ENCODE results near the gene LRCH1. TPM values are rescaled to one million over a fixed set of nuclear protein-coding genes. Genes with fewer than 3 reads are reported as not detected.
"Not testable (repeated sequence)": the region's sequence is repeated elsewhere in the genome, so short reads cannot be mapped to it uniquely, and the experiment has no call there.

The LRCH1 gene
- total RNA-seq, 4 donors from 2014 or later: 42.7 to 66.0 (median 53.1) TPM

- H3K9me3 ChIP-seq: no peaks in the 10 kb centered on the region
- 77% methylated on average over 5 of the region's 5 CpGs for WGBS
Measured at GRCh38 chr13:46753137-46753536, 200.2 kb downstream of the LRCH1 start.

GRCh38 chr13:46753917-46754316, 200.9 kb downstream of the LRCH1 start:
- H3K4me1 ChIP-seq: peaks cover 5 to 13% (median 9%) of the 10 kb centered on the region in 4 donors
- 86% methylated on average over 6 of the region's 6 CpGs for WGBS
- no peak overlapping the region for H3K4me3 ChIP-seq
- DNase-seq (ENCODE audit: extremely low spot score): no peak
- intact Hi-C loops (cut with DNase I): no loop called here
- no peak overlapping the region for H3K27ac ChIP-seq (replicated peaks in 1 of 4)
- H3K27me3 ChIP-seq: no peaks in the 10 kb centered on the region
- no peak for TF ChIP-seq POLR2A (IDR thresholded peaks at IDR 0.05; ENCODE audit: low read depth)
- no peak for TF ChIP-seq EP300 (IDR thresholded peaks at IDR 0.05)
- no peak for TF ChIP-seq POLR2AphosphoS5 (IDR thresholded peaks at IDR 0.05)
- TF ChIP-seq, protein P1, sequence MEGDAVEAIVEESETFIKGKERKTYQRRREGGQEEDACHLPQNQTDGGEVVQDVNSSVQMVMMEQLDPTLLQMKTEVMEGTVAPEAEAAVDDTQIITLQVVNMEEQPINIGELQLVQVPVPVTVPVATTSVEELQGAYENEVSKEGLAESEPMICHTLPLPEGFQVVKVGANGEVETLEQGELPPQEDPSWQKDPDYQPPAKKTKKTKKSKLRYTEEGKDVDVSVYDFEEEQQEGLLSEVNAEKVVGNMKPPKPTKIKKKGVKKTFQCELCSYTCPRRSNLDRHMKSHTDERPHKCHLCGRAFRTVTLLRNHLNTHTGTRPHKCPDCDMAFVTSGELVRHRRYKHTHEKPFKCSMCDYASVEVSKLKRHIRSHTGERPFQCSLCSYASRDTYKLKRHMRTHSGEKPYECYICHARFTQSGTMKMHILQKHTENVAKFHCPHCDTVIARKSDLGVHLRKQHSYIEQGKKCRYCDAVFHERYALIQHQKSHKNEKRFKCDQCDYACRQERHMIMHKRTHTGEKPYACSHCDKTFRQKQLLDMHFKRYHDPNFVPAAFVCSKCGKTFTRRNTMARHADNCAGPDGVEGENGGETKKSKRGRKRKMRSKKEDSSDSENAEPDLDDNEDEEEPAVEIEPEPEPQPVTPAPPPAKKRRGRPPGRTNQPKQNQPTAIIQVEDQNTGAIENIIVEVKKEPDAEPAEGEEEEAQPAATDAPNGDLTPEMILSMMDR (IDR thresholded peaks at IDR 0.05): no peak
- H3K9me3 ChIP-seq: no peaks in the 10 kb centered on the region
- H3K36me3 ChIP-seq: peaks cover 8 to 42% (median 32%) of the 10 kb centered on the region in 4 donors

More at GRCh38 chr13:46753137-46753536, 200.2 kb downstream of the LRCH1 start:
- TF ChIP-seq EP300 (IDR thresholded peaks at IDR 0.05) (no peak), POLR2A (IDR thresholded peaks at IDR 0.05; ENCODE audit: low read depth) (no peak), POLR2AphosphoS5 (IDR thresholded peaks at IDR 0.05) (no peak)
- TF ChIP-seq, protein P1 (IDR thresholded peaks at IDR 0.05): no peak
- peaks cover 5 to 13% (median 9%) of the 10 kb centered on the region in 4 donors for H3K4me1 ChIP-seq
- intact Hi-C loops (cut with DNase I): no loop called here
- DNase-seq (ENCODE audit: extremely low spot score): no peak
- H3K27me3 ChIP-seq: no peaks in the 10 kb centered on the region
- H3K4me3 ChIP-seq: no peak overlapping the region
- peaks cover 8 to 49% (median 39%) of the 10 kb centered on the region in 4 donors for H3K36me3 ChIP-seq
- no peak overlapping the region for H3K27ac ChIP-seq (replicated peaks in 1 of 4)

GRCh38 chr13:46754812-46755211, 201.8 kb downstream of the LRCH1 start:
- Histone ChIP-seq H3K9me3 (no peaks in the 10 kb centered on the region), H3K4me1 (peaks cover 5 to 13% (median 9%) of the 10 kb centered on the region in 4 donors), H3K27ac (replicated peaks in 1 of 4) (no peak overlapping the region), H3K4me3 (no peak overlapping the region), H3K27me3 (no peaks in the 10 kb centered on the region), H3K36me3 (peaks cover 8 to 37% (median 24%) of the 10 kb centered on the region in 4 donors)
- TF ChIP-seq EP300 (IDR thresholded peaks at IDR 0.05) (no peak), POLR2A (IDR thresholded peaks at IDR 0.05; ENCODE audit: low read depth) (no peak), POLR2AphosphoS5 (IDR thresholded peaks at IDR 0.05) (no peak)
- TF ChIP-seq, protein P1 (IDR thresholded peaks at IDR 0.05): no peak
- intact Hi-C loops (cut with DNase I): no loop called here
- no peak for DNase-seq (ENCODE audit: extremely low spot score)

- H3K27ac ChIP-seq (replicated peaks in 1 of 4); H3K4me3 ChIP-seq; H3K9me3 ChIP-seq; intact Hi-C loops (cut with DNase I); H3K27me3 ChIP-seq; DNase-seq (ENCODE audit: extremely low spot score): not testable (repeated sequence)
- H3K36me3 ChIP-seq: peaks cover 4 to 32% (median 18%) of the 10 kb centered on the region in 4 donors
- H3K4me1 ChIP-seq: peaks cover 5 to 13% (median 9%) of the 10 kb centered on the region in 4 donors
- WGBS: 88% methylated on average over 3 of the region's 5 CpGs
Measured at GRCh38 chr13:46755508-46755907, 202.5 kb downstream of the LRCH1 start.

GRCh38 chr13:46756977-46757376, 204.0 kb downstream of the LRCH1 start:
- H3K27me3 ChIP-seq: no peaks in the 10 kb centered on the region
- 27% methylated on average over 4 of the region's 4 CpGs for WGBS
- no peak overlapping the region for H3K4me3 ChIP-seq
- intact Hi-C loops (cut with DNase I): no loop called here
- peaks cover 0 to 18% (median 4%) of the 10 kb centered on the region in 4 donors for H3K36me3 ChIP-seq
- H3K4me1 ChIP-seq: peaks cover 5 to 9% (median 9%) of the 10 kb centered on the region in 4 donors
- no peak overlapping the region for H3K27ac ChIP-seq (replicated peaks in 1 of 4)
- DNase-seq (ENCODE audit: extremely low spot score): no peak
- H3K9me3 ChIP-seq: no peaks in the 10 kb centered on the region
- no peak for TF ChIP-seq EP300 (IDR thresholded peaks at IDR 0.05)
- TF ChIP-seq POLR2A (IDR thresholded peaks at IDR 0.05; ENCODE audit: low read depth): no peak
- TF ChIP-seq POLR2AphosphoS5 (IDR thresholded peaks at IDR 0.05): no peak
- TF ChIP-seq, protein P1 (IDR thresholded peaks at IDR 0.05): no peak

All from esophagus muscularis mucosa (tissue), 4 donors.